Muscle layer of duodenum (tissue), 2 donors: Measurements from ENCODE around the gene MRPL47.
"Not testable (repeated sequence)": the region's sequence is repeated elsewhere in the genome, so short reads cannot be mapped to it uniquely, and the experiment has no call there.

Experiments used
- H3K27ac ChIP-seq: one replicate; pipeline ENCODE4 v1.7.0; 2013; ENCODE audit warnings: mild to moderate bottlenecking, low read length
- H3K27me3 ChIP-seq: one replicate; pipeline ENCODE4 v1.7.0; 2013; ENCODE audit warnings: low read depth, mild to moderate bottlenecking, control low read depth, low read length
- H3K36me3 ChIP-seq, 2 donors: one replicate each; pipeline ENCODE4 v1.7.0; 2013; ENCODE audit warnings: low read length in 2 of 2, control low read depth in 1 of 2, mild to moderate bottlenecking in 1 of 2; ENCODE audit not compliant: insufficient read depth in 2 of 2, control insufficient read depth in 1 of 2
- H3K4me1 ChIP-seq, 2 donors: one replicate each; pipeline ENCODE4 v1.7.0; 2013; ENCODE audit warnings: low read length in 2 of 2, mild to moderate bottlenecking in 2 of 2, control low read depth in 1 of 2, moderate library complexity in 1 of 2; ENCODE audit not compliant: insufficient read depth in 2 of 2, control insufficient read depth in 1 of 2
- H3K4me3 ChIP-seq, 2 donors: one replicate each; pipeline ENCODE4 v1.7.0; 2013; ENCODE audit warnings: low read length in 2 of 2, low read depth in 1 of 2, mild to moderate bottlenecking in 1 of 2
- H3K9me3 ChIP-seq, 2 donors: one replicate each; pipeline ENCODE4 v1.7.0; 2013; ENCODE audit warnings: low read length in 2 of 2, control low read depth in 1 of 2, mild to moderate bottlenecking in 1 of 2; ENCODE audit not compliant: control insufficient read depth in 1 of 2
- donor health status: healthy.

Gene MRPL47

GRCh38 chr3:179604321-179605078, at the start of gene MRPL47, which contains the start of gene NDUFB5:
MRPL47 (minus strand) TSS chr3:179604638; CDS start chr3:179604624, 14 bp downstream.
NDUFB5 (plus strand) TSS chr3:179604794; CDS start chr3:179604816, 22 bp downstream.
- Histone ChIP-seq H3K4me3 (peak within 1 kb of the TSS; percentile 99), H3K36me3 (peaks cover 13 to 36% of the 10 kb centered on the region in 2 donors), H3K9me3 (no peaks in the 10 kb centered on the region), H3K27ac (peak within 1 kb of the TSS; percentile 98), H3K27me3 (no peaks in the 10 kb centered on the region), H3K4me1 (peaks cover 0 to 33% of the 10 kb centered on the region in 2 donors)

GRCh38 chr3:179653096-179653797, 48.8 kb upstream of the MRPL47 start:
- H3K4me3 ChIP-seq = peak overlapping the region; percentile 69 to 89
- no peaks in the 10 kb centered on the region for H3K36me3 ChIP-seq
- H3K27ac ChIP-seq = peak overlapping the region; percentile 45

GRCh38 chr3:179652447-179653095, 48.1 kb upstream of the MRPL47 start, which contains the start of gene USP13:
USP13 (plus strand) TSS chr3:179653040; CDS start chr3:179653226, 186 bp downstream.
- H3K4me3 ChIP-seq = peak within 1 kb of the TSS; percentile 73 to 89
- no peaks in the 10 kb centered on the region for H3K27me3 ChIP-seq
- peak within 1 kb of the TSS; percentile 45 for H3K27ac ChIP-seq
- peaks cover 0 to 5% of the 10 kb centered on the region in 2 donors for H3K4me1 ChIP-seq
- H3K9me3 ChIP-seq = no peaks in the 10 kb centered on the region
- H3K36me3 ChIP-seq = no peaks in the 10 kb centered on the region

More at GRCh38 chr3:179653096-179653797, 48.8 kb upstream of the MRPL47 start:
- no peaks in the 10 kb centered on the region for H3K27me3 ChIP-seq
- H3K9me3 ChIP-seq = no peaks in the 10 kb centered on the region
- peaks cover 0 to 5% of the 10 kb centered on the region in 2 donors for H3K4me1 ChIP-seq

- peak overlapping the region; percentile 73 to 89 for H3K4me3 ChIP-seq
- no peak overlapping the region for H3K27ac ChIP-seq
- peaks cover 0 to 5% of the 10 kb centered on the region in 2 donors for H3K4me1 ChIP-seq
- H3K27me3 ChIP-seq = no peaks in the 10 kb centered on the region
- H3K9me3 ChIP-seq = no peaks in the 10 kb centered on the region
- no peaks in the 10 kb centered on the region for H3K36me3 ChIP-seq
These were observed 47.4 kb upstream of the MRPL47 start for GRCh38 chr3:179651687-179652446.

- no peaks in the 10 kb centered on the region for H3K27me3 ChIP-seq
- H3K4me1 ChIP-seq = no peaks in the 10 kb centered on the region
- no peaks in the 10 kb centered on the region for H3K36me3 ChIP-seq
- no peaks in the 10 kb centered on the region for H3K9me3 ChIP-seq
- no peak overlapping the region for H3K4me3 ChIP-seq
- no peak overlapping the region for H3K27ac ChIP-seq
These were observed 41.7 kb upstream of the MRPL47 start for GRCh38 chr3:179646177-179646576.

GRCh38 chr3:179643837-179644236, 39.4 kb upstream of the MRPL47 start:
- H3K4me1 ChIP-seq, H3K36me3 ChIP-seq, H3K27ac ChIP-seq, H3K9me3 ChIP-seq, H3K27me3 ChIP-seq, H3K4me3 ChIP-seq: not testable (repeated sequence)

- Histone ChIP-seq H3K27ac (no peak overlapping the region), H3K9me3 (no peaks in the 10 kb centered on the region), H3K36me3 (no peaks in the 10 kb centered on the region), H3K4me3 (no peak overlapping the region), H3K27me3 (no peaks in the 10 kb centered on the region), H3K4me1 (no peaks in the 10 kb centered on the region)
These were observed 38.4 kb upstream of the MRPL47 start for GRCh38 chr3:179642871-179643270.

- H3K27ac ChIP-seq = no peak overlapping the region
- no peaks in the 10 kb centered on the region for H3K9me3 ChIP-seq
- H3K27me3 ChIP-seq = no peaks in the 10 kb centered on the region
- H3K4me3 ChIP-seq = no peak overlapping the region
- H3K4me1 ChIP-seq = no peaks in the 10 kb centered on the region
- no peaks in the 10 kb centered on the region for H3K36me3 ChIP-seq
These were observed 36.0 kb upstream of the MRPL47 start for GRCh38 chr3:179640469-179640868.

- H3K9me3 ChIP-seq = no peaks in the 10 kb centered on the region
- H3K36me3 ChIP-seq = peaks cover under 1 to 7% of the 10 kb centered on the region in 2 donors
- no peaks in the 10 kb centered on the region for H3K27me3 ChIP-seq
- H3K4me3 ChIP-seq = no peak overlapping the region
- H3K4me1 ChIP-seq = no peaks in the 10 kb centered on the region
- no peak overlapping the region for H3K27ac ChIP-seq
These were observed 26.5 kb upstream of the MRPL47 start for GRCh38 chr3:179630753-179631451.

- H3K9me3 ChIP-seq = no peaks in the 10 kb centered on the region
- H3K27me3 ChIP-seq = no peaks in the 10 kb centered on the region
- H3K4me1 ChIP-seq = no peaks in the 10 kb centered on the region
- no peak overlapping the region for H3K4me3 ChIP-seq
- peaks cover 23 to 49% of the 10 kb centered on the region in 2 donors for H3K36me3 ChIP-seq
- no peak overlapping the region for H3K27ac ChIP-seq
These were observed 20.0 kb upstream of the MRPL47 start for GRCh38 chr3:179624451-179624850.
